ENCODE data around the gene MBTPS1.
"Not testable (repeated sequence)": the region's sequence is repeated elsewhere in the genome, so short reads cannot be mapped to it uniquely, and the experiment has no call there.

The MBTPS1 gene

GRCh38 chr16:84136331-84137125 is 19.8 kb upstream of the MBTPS1 start:
- DNase-seq: no peak

GRCh38 chr16:84132527-84133285 is 16.0 kb upstream of the MBTPS1 start:
- peak; percentile 58 to 61 for DNase-seq

GRCh38 chr16:84131117-84131516 is 14.4 kb upstream of the MBTPS1 start:
- DNase-seq: no peak

GRCh38 chr16:84124257-84125073 is 7.7 kb upstream of the MBTPS1 start:
- no peak for DNase-seq

GRCh38 chr16:84121007-84121406 is 4.3 kb upstream of the MBTPS1 start:
- no peak for DNase-seq

GRCh38 chr16:84120023-84120422 is 3.3 kb upstream of the MBTPS1 start:
- no peak for DNase-seq

GRCh38 chr16:84119368-84119767 is 2.6 kb upstream of the MBTPS1 start:
- DNase-seq: no peak

GRCh38 chr16:84118315-84118714 is 1.6 kb upstream of the MBTPS1 start:
- not testable (repeated sequence) for DNase-seq

- no peak for DNase-seq
These were observed 727 bp upstream of the MBTPS1 start for GRCh38 chr16:84117494-84117843.

- peak; percentile 17 to 36 for DNase-seq
These were observed 623 bp downstream of the MBTPS1 start for GRCh38 chr16:84115919-84116719.

- not testable (repeated sequence) for DNase-seq
These were observed 4.8 kb downstream of the MBTPS1 start for GRCh38 chr16:84111949-84112348.

- no peak for DNase-seq
These were observed 5.2 kb downstream of the MBTPS1 start for GRCh38 chr16:84111525-84111924.

GRCh38 chr16:84110527-84110926 is 6.2 kb downstream of the MBTPS1 start:
- DNase-seq: no peak

- peak; percentile 17 to 41 for DNase-seq
These were observed 7.0 kb downstream of the MBTPS1 start for GRCh38 chr16:84109598-84110335.

- DNase-seq: no peak
These were observed 8.8 kb downstream of the MBTPS1 start for GRCh38 chr16:84107921-84108320.

GRCh38 chr16:84105948-84106740 is 10.6 kb downstream of the MBTPS1 start:
- DNase-seq: no peak

GRCh38 chr16:84105301-84105815 is 11.4 kb downstream of the MBTPS1 start:
- DNase-seq: no peak

GRCh38 chr16:84104231-84104630 is 12.5 kb downstream of the MBTPS1 start:
- no peak for DNase-seq

- no peak for DNase-seq
These were observed 13.1 kb downstream of the MBTPS1 start for GRCh38 chr16:84103678-84104077.

GRCh38 chr16:84098939-84099338 is 17.8 kb downstream of the MBTPS1 start:
- no peak for DNase-seq
